Fibroblast of lung (primary cell): ENCODE data around the gene MAMDC4. TPM values are rescaled to one million over a fixed set of nuclear protein-coding genes. Genes with fewer than 3 reads are reported as not detected.

Source experiments
- DNase-seq, 2 donors: peaks; one replicate each; pipeline versions ENCODE4 v3.0.0 to v3.0.0-alpha.2; 2010; ENCODE audit warnings: low read depth in 2 of 2
- H2AFZ ChIP-seq: 2 replicates; pipeline ENCODE4 v1.5.1; 2012; ENCODE audit warnings: low read length, control low read depth, inconsistent platforms
- H3K27ac ChIP-seq: 2 replicates; pipeline ENCODE4 v1.5.1; 2011; ENCODE audit warnings: low read length, control low read depth; ENCODE audit not compliant: insufficient read depth
- H3K27me3 ChIP-seq: 2 replicates; pipeline ENCODE4 v1.5.1; 2011; ENCODE audit warnings: mild to moderate bottlenecking, low read length; ENCODE audit not compliant: control insufficient read depth, insufficient read depth
- H3K36me3 ChIP-seq: 2 replicates; pipeline ENCODE4 v1.5.1; 2011; ENCODE audit warnings: low read length; ENCODE audit not compliant: control insufficient read depth, insufficient read depth
- H3K4me1 ChIP-seq: 2 replicates; pipeline ENCODE4 v1.5.1; 2011; ENCODE audit warnings: low read length; ENCODE audit not compliant: control insufficient read depth, insufficient read depth; ENCODE audit errors: extremely low read depth
- H3K4me2 ChIP-seq: 2 replicates; pipeline ENCODE4 v1.5.1; 2011; ENCODE audit warnings: low read length, control low read depth; ENCODE audit not compliant: insufficient read depth; ENCODE audit errors: extremely low read depth
- H3K4me3 ChIP-seq, 4 experiments: fragments of 200-600 bp in 1 of 4; sonication (generic) in 1 of 4; replicated peaks in 1 of 4; 2 replicates each; pipeline ENCODE4 v1.5.1; 2011 to 2016; ENCODE audit warnings: low read length in 4 of 4, low read depth in 3 of 4, mild to moderate bottlenecking in 3 of 4, control low read depth in 2 of 4, inconsistent platforms in 1 of 4, mixed read lengths in 1 of 4; ENCODE audit not compliant: insufficient read depth in 1 of 4; ENCODE audit errors: control extremely low read depth in 1 of 4
- H3K79me2 ChIP-seq: 2 replicates; pipeline ENCODE4 v1.5.1; 2012; ENCODE audit warnings: mild to moderate bottlenecking, low read length, inconsistent platforms; ENCODE audit not compliant: control insufficient read depth, insufficient read depth
- H3K9ac ChIP-seq: 2 replicates; pipeline ENCODE4 v1.5.1; 2011; ENCODE audit warnings: mild to moderate bottlenecking, low read length, control low read depth; ENCODE audit not compliant: insufficient read depth
- H3K9me3 ChIP-seq: 2 replicates; pipeline ENCODE4 v1.5.1; 2012; ENCODE audit warnings: low read depth, low read length; ENCODE audit not compliant: control insufficient read depth, insufficient read depth
- H4K20me1 ChIP-seq: 2 replicates; pipeline ENCODE4 v1.5.1; 2011; ENCODE audit warnings: low read length; ENCODE audit not compliant: control insufficient read depth, insufficient read depth; ENCODE audit errors: extremely low read depth
- EZH2 ChIP-seq: IDR thresholded peaks from 2 replicates; pipeline ENCODE4 v1.5.1; 2012; ENCODE audit warnings: low read length, control low read depth, mild to moderate bottlenecking; ENCODE audit errors: missing control alignments
- polyA plus RNA-seq, 2 donors: library from polyadenylated mRNA; depleted of rRNA in 1 of 2; stranded (reverse) in 1 of 2; unstranded in 1 of 2; fragments of >200 nt; gene quantifications; 2 replicates each; pipeline ENCODE4 v1.2.1, GENCODE V29; 2011 to 2012; ENCODE audit warnings: missing spikeins in 1 of 2
- total RNA-seq: library from RNA; depleted of rRNA; stranded (reverse); fragments of >200 nt; gene quantifications from 2 replicates; pipeline ENCODE4 v1.2.1, GENCODE V29; 2014
- TF ChIP-seq, protein P1 (sequence below), 2 donors: IDR thresholded peaks in 1 of 2; conservative IDR thresholded peaks in 1 of 2; 1 replicate in 1 of 2; 2 replicates in 1 of 2; pipeline ENCODE4 v1.5.1; 2011 to 2012; ENCODE audit warnings: low read length in 2 of 2, control low read depth in 1 of 2, inconsistent platforms in 1 of 2, low read depth in 1 of 2, mild to moderate bottlenecking in 1 of 2

MAMDC4 gene
- total and polyA plus RNA-seq, 2 donors (not counting 1 experiment from before 2014, with no cell fraction given), result 0.37 to 4.6 TPM

DNA sequence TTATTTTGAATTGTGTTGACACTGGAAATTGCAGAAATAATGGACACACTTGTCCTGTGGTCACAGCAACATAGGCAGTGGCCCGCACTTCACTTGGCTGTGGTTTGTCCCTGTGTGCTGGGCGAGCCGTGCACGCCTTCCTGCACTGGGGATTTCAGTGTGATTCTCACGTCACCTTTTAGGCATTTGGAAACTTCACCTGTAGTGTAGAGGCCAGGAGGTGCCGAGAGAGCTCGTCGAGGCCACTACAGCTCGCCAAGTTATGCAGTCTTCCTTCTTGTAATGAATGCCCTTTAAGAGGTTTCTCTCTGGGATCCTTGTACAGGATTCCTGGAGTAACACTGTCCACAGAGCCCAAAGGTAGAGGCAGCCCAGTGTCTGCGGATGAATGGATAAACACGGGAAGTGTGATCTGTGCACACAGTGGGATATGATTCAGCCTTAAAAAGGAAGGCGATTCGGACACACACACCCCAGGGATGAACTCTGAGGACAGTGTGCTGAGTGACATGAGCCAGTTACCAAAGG lies 48.9 kb downstream of the MAMDC4 start:
- Histone ChIP-seq H3K4me2 (no peak overlapping the region), H3K36me3 (peaks cover 5% of the 10 kb centered on the region), H3K27ac (peak overlapping the region; percentile 62), H2AFZ (no peak overlapping the region), H3K27me3 (no peaks in the 10 kb centered on the region), H3K9ac (no peak overlapping the region), H4K20me1 (no peaks in the 10 kb centered on the region), H3K79me2 (no peaks in the 10 kb centered on the region), H3K9me3 (no peaks in the 10 kb centered on the region), H3K4me3 (no peak overlapping the region), H3K4me1 (peaks cover 14% of the 10 kb centered on the region)
- no peak for TF ChIP-seq EZH2
- TF ChIP-seq, protein P1, sequence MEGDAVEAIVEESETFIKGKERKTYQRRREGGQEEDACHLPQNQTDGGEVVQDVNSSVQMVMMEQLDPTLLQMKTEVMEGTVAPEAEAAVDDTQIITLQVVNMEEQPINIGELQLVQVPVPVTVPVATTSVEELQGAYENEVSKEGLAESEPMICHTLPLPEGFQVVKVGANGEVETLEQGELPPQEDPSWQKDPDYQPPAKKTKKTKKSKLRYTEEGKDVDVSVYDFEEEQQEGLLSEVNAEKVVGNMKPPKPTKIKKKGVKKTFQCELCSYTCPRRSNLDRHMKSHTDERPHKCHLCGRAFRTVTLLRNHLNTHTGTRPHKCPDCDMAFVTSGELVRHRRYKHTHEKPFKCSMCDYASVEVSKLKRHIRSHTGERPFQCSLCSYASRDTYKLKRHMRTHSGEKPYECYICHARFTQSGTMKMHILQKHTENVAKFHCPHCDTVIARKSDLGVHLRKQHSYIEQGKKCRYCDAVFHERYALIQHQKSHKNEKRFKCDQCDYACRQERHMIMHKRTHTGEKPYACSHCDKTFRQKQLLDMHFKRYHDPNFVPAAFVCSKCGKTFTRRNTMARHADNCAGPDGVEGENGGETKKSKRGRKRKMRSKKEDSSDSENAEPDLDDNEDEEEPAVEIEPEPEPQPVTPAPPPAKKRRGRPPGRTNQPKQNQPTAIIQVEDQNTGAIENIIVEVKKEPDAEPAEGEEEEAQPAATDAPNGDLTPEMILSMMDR (conservative IDR thresholded peaks at IDR 0.05 in 1 of 2, IDR thresholded peaks at IDR 0.05 in 1 of 2; ENCODE audit: low read depth in 1 of 2, low read length in 2 of 2), result no peak
- DNase-seq, result no peak

DNA sequence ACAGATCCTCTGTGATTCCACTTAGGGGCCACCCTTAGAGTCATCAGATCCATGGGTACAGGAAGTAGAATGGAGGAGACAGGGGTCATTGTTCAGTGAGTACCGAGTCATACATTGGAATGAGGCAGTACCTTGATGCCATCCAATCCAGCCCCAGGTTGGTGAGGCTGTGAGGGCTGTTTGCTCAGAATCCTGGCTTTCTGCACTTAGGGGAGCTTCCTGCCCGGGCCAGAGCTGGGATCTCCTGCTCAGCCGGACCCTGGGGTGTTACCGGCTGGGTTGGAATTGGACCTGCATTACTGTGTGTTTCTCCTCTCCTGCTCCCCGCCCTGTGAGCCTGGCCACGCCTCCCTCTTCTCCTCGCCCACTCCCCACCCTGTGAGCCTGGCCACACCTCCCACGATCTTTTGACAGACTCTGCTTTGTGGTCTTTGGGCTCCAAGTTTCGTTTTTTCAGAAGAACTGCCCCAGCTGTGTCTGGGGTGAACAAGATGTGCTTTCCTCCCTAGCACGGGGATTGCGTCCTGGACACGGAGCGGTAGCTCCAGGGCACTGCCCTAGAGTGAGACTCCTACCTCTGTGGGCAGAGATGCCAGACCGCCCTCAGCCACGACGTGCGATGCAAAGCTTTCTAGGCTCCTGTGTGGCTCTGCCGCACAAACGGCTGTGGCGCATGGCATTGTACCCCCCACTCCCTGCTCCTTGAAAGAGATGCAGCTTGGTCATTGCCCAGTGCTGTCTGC lies 49.5 kb downstream of the MAMDC4 start:
- Histone ChIP-seq H3K9ac (no peak overlapping the region), H3K4me2 (peak overlapping the region; percentile 17), H3K27me3 (no peaks in the 10 kb centered on the region), H3K36me3 (peaks cover 5% of the 10 kb centered on the region), H3K79me2 (no peaks in the 10 kb centered on the region), H4K20me1 (no peaks in the 10 kb centered on the region), H3K4me1 (peaks cover 14% of the 10 kb centered on the region), H3K4me3 (peak overlapping the region in 1 of 4 experiments; percentile 30), H3K9me3 (no peaks in the 10 kb centered on the region), H3K27ac (peak overlapping the region; percentile 62), H2AFZ (no peak overlapping the region)
- DNase-seq, result peak in 1 of 2 donors; percentile 64
- no peak for TF ChIP-seq EZH2
- TF ChIP-seq, protein P1 (conservative IDR thresholded peaks at IDR 0.05 in 1 of 2, IDR thresholded peaks at IDR 0.05 in 1 of 2; ENCODE audit: low read depth in 1 of 2, low read length in 2 of 2), result no peak

DNA sequence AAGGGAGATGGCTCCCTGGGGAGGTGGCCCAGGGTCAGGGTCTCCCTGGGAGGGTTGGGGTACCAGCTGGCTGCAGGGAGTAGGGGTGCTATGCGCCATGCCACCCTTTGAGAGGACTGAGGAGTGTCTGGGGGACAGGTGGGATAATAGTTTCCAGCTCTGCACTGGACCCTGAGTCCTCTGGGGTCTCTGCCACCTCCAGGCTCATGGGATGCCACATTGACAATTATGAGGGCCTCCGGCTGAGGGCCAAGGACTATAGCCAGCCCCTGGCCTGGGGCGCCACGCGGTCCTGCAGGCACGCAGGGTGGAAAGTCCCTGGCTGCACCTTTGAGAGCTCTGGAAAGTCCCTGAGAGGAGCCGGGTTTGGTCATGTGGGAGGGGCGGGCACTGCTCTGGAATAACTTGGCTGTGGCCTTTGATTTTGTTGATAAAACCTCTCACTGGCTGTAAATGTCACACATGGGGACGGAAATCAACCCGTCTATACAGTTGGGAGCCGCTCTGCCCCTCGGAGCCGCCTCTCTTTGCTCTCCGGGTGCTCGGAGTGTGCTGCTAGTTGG lies 50.2 kb downstream of the MAMDC4 start:
- Histone ChIP-seq H2AFZ (no peak overlapping the region), H3K36me3 (peaks cover 7% of the 10 kb centered on the region), H3K4me3 (peak overlapping the region in 1 of 4 experiments; percentile 30), H3K27me3 (no peaks in the 10 kb centered on the region), H3K79me2 (no peaks in the 10 kb centered on the region), H3K27ac (peak overlapping the region; percentile 62), H4K20me1 (no peaks in the 10 kb centered on the region), H3K9me3 (no peaks in the 10 kb centered on the region), H3K4me2 (peak overlapping the region; percentile 17), H3K9ac (no peak overlapping the region), H3K4me1 (peaks cover 14% of the 10 kb centered on the region)
- peak in 1 of 2 donors; percentile 76 for DNase-seq
- TF ChIP-seq, protein P1 (conservative IDR thresholded peaks at IDR 0.05 in 1 of 2, IDR thresholded peaks at IDR 0.05 in 1 of 2; ENCODE audit: low read depth in 1 of 2, low read length in 2 of 2), result no peak
- TF ChIP-seq EZH2, result no peak
